ENCODE data around the gene CNNM3.

The CNNM3 gene

GRCh38 chr2:96877042-96877451, 61.0 kb downstream of the CNNM3 start:
- no peak for DNase-seq (ENCODE audit: low read depth in 2 of 2)

GRCh38 chr2:96877631-96878092, 61.6 kb downstream of the CNNM3 start:
- no peak for DNase-seq (ENCODE audit: low read depth in 2 of 2)

- DNase-seq (ENCODE audit: low read depth in 2 of 2), result no peak
These were observed 62.1 kb downstream of the CNNM3 start for GRCh38 chr2:96878171-96878570.

- no peak for DNase-seq (ENCODE audit: low read depth in 2 of 2)
These were observed 62.9 kb downstream of the CNNM3 start for GRCh38 chr2:96878796-96879544.

GRCh38 chr2:96879545-96880040, 63.5 kb downstream of the CNNM3 start:
- no peak for DNase-seq (ENCODE audit: low read depth in 2 of 2)

GRCh38 chr2:96880891-96881273, 64.8 kb downstream of the CNNM3 start:
- DNase-seq (ENCODE audit: low read depth in 2 of 2), result no peak

- DNase-seq (ENCODE audit: low read depth in 2 of 2), result no peak
These were observed 65.5 kb downstream of the CNNM3 start for GRCh38 chr2:96881349-96882195.

GRCh38 chr2:96882230-96882629, 66.2 kb downstream of the CNNM3 start:
- no peak for DNase-seq (ENCODE audit: low read depth in 2 of 2)

GRCh38 chr2:96882906-96883305, 66.8 kb downstream of the CNNM3 start:
- no peak for DNase-seq (ENCODE audit: low read depth in 2 of 2)

GRCh38 chr2:96883306-96883705, 67.2 kb downstream of the CNNM3 start:
- no peak for DNase-seq (ENCODE audit: low read depth in 2 of 2)

Data from activated CD8-positive, alpha-beta memory T cell treated with anti-CD3 and anti-CD28 coated beads for 4 hours (primary cell).